Islet of Langerhans (tissue), 1 donor: ENCODE data around the gene SNRNP70.
"Not testable (repeated sequence)": the region's sequence is repeated elsewhere in the genome, so short reads cannot be mapped to it uniquely, and the experiment has no call there.

ENCODE experiments used
- FAIRE-seq: peaks from one replicate; lab custom pipeline; 2011; peaks lifted over from hg19 to GRCh38; lab: Jason Lieb, UNC

SNRNP70 gene

DNA sequence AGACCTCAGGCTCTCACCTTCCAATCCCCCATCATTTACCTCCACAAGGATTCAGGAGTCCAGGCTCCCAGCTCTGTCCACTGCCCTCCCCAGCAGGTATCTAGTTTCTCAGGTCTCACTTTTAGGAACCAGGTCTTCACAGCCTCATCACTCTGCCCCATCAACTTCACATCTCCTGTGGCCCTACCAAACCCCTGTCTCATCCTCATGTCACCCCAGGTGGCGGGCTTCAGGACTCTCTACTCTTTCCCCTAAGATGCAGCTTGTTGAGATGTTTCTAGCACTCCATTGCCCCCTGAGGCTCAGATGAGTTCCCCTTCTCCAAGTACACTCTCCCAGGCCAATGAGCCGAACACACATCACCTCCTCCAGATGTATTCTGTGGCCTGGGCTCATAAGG is 35.6 kb downstream of the SNRNP70 start:
- FAIRE-seq, result no peak

DNA sequence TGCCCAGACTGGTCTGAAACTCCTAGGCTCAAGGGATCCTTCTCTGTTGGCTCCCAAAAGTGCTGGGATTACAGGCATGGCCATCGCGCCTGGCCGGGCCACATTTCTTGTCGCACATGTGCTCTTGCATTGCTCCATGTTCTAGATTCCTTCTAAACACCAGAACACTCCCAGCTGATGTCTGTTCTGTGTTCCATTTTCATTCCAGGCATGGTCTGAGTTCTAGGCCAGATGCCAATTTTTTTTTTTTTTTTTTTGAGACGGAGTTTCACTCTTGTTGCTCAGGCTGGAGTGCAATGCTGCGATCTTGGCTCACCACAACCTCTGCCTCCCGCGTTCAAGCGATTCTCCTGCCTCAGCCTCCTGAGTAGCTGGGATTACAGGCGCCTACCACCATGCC is 36.6 kb downstream of the SNRNP70 start:
- FAIRE-seq, result not testable (repeated sequence)

DNA sequence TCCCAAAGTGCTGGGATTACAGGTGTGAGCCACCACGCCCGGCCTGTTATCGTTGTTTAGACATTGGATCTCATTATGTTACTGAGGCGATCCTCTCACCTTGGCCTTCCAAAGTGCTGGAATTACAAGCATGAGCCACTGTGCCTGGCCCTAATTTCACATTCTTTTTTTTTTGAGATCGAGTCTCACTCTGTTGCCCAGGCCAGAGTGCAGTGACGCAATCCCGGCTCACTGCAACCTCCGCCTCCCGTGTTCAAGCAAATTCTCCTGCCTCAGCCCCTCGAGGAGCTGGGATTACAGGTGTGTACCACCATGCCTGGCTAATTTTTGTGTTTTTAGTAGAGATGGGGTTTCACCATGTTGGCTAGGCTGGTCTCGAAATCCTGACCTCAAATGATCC is 38.0 kb downstream of the SNRNP70 start:
- FAIRE-seq, result not testable (repeated sequence)

DNA sequence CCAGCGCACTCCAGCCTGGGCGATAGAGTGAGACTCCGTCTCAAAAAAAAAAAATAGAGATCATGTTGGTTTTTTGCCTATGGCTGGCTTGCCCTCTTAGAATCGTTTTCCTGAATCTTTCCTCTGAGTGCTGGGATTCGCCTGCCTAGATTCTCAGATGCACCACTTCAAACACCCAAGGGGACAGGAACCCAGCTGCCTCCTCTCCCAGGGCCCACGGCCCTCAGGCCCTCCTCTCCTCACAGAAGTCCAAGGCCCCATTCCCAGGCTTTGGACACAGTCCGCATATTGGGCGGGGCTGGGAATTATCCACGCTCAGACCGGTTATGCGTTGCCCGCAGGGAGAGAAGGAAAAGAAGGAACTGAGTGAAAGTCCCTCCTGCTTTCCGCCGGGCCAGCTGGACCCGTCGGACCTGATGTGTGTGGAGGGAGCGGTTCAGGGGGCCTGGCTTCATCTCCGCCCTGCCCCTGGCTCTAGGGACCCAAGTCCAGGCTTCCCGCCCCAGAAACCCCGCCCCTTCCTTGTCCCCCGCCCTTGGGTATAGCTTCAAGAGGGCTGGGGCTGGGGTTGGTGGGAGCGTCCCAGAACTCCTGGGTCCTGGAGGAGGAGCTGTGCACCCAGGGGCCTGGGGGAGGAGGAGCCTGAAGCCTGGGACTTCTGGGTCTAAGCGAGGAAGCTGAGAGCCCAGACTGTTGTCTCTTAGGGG is 39.9 kb downstream of the SNRNP70 start:
- FAIRE-seq, result no peak

DNA sequence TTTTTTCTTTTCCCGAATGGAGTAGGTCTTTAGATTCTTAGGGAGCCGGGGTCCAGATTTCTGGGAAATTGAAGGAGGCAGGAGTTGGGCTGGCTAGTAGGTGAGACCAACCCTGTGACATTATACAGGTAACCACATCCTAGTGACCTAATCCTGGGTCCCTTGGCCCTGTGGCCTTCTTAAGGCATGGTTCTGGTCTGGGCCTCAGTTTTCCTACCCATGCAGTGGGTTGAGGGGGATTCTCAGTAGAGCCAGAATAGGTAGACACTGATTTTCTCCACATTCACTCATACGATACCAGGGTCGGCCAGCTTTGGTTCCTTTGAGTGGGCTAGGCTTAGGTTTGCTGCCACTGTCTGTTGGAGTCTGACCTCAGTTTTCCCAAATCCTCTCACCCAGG is 41.3 kb downstream of the SNRNP70 start:
- no peak for FAIRE-seq

DNA sequence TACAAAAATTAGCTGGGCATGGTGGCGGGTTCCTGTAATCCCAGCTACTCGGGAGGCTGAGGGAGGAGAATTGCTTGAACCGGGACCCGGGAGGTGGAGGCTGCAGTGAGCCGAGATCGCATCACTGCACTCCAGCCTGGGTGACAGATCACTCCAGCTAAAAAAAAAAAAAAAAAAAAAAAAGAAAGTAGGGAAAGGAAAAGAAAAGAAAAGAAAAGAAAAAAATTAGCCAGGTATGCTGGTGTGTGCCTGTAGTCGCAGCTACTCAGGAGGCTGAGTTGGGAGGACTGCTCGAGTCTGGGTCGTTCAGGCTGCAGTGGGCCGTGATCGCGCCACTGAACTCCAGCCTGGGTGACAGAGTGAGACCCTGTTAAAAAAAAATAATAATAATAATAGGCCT is 42.0 kb downstream of the SNRNP70 start:
- not testable (repeated sequence) for FAIRE-seq

DNA sequence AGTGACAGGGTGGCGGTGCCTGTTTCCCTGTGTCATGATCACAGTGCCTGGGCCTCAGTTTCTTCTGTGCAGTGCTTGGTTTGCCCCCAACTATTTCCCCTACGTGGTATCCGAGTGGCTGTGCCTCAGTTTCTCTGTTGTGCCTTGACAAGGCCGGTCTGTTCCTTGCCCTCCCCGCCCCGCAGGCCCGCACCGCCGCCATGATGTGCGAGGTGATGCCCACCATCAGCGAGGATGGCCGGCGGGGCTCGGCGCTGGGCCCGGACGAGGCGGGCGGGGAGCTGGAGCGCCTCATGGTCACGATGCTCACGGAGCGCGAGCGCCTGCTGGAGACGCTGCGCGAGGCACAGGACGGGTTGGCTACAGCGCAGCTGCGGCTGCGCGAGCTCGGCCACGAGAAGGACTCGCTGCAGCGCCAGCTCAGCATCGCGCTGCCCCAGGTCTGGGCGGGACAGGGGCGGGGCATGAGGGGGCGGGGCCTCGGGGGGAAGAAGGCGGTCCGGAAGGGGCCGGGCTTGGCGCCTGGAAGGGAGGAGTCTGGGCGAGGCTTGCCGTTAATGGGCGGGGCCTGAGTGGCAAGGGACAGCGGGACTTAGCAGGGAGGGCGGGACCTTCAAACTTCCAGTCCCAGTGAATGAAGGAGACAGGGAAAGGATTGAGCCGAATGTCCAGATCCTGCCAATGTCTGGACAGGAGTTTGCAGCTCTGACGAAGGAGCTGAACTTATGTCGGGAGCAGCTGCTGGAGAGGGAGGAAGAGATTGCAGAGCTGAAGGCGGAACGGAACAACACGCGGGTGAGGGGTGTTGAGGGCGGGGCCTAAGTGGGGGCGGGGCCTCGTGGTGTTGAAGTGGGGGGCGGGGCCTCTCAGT is 42.7 kb downstream of the SNRNP70 start:
- no peak for FAIRE-seq

DNA sequence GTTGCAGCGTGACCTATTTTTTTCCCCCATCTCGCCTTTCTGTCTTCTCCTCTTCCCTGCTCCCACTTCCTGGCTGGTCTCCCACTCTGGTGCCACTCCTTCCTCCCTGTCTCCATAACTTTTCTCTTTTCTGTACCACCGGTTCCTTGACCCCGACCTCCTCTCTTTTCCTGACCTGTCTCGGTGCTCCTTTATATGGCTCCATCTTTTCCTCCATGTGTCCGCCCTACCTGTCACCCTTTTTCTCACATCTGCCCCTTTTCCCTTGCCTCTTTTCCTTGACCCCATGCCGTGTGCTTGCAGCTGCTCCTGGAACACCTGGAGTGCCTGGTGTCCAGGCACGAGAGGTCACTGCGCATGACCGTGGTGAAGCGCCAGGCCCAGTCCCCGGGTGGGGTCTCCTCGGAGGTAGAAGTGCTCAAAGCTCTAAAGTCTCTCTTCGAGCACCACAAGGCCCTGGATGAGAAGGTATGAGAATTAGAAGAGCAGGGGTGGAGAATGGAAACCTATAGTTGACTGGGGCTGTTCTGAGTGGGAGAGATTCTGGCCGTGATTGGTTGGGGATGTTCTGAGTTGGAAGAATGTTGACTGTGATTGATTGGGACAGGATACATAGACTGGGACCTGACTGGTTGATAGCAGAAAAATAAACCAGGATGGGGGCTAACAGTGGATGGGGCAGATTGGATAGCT is 43.4 kb downstream of the SNRNP70 start:
- FAIRE-seq, result no peak

DNA sequence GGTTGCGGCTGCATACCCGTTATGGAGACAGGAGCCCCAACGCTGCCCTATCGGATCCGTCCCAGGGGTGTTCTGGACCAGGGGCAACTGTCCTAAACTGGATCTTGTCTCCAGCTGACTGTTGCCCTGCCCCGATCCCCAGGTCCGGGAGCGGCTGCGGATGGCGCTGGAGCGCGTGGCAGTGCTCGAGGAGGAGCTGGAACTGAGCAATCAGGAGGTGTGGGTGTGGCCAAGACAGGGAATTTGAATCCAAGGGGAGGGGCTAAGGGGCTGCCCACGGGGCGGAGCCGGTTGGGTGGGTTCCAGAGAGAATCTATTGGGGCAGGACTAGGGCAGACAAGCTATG is 44.0 kb downstream of the SNRNP70 start:
- no peak for FAIRE-seq

DNA sequence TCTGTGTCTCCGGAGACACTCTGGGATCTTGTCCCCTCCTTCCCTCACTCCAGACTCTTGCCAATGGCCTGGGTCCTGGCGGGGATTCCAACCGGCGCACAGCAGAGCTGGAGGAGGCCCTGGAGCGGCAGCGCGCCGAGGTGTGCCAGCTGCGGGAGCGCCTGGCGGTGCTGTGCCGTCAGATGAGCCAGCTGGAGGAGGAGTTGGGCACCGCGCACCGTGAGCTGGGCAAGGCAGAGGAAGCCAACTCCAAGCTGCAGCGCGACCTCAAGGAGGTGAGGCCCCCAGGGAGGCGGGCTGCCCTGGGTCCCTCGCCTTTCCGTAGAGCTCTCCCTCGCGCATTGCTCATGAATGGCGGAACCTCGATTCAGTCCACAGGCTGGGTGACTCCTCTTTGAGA is 45.1 kb downstream of the SNRNP70 start:
- no peak for FAIRE-seq

DNA sequence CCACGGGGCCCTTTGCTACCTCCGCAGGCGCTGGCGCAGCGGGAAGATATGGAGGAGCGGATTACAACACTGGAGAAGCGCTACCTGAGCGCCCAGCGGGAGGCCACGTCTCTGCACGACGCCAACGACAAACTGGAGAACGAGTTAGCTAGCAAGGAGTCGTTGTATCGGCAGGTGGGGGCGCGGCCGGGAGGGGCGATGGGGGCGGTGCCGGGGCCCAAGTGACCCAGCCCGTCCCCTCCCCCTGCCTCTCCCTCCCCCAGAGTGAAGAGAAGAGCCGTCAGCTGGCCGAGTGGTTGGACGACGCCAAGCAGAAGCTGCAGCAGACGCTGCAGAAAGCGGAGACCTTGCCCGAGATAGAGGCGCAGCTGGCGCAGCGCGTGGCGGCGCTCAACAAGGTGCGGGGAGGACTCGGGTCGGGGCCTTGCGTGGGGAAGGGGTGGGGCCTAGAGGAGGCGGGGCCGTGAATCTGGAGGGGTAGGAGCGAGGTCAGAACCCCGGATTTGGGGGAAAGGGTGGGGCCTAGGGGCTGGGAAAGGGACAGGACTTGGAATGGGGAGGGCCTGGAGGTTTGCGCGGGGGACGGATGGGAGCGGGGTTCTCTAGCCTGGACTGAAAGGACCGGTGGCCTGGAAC is 47.8 kb downstream of the SNRNP70 start:
- no peak for FAIRE-seq

DNA sequence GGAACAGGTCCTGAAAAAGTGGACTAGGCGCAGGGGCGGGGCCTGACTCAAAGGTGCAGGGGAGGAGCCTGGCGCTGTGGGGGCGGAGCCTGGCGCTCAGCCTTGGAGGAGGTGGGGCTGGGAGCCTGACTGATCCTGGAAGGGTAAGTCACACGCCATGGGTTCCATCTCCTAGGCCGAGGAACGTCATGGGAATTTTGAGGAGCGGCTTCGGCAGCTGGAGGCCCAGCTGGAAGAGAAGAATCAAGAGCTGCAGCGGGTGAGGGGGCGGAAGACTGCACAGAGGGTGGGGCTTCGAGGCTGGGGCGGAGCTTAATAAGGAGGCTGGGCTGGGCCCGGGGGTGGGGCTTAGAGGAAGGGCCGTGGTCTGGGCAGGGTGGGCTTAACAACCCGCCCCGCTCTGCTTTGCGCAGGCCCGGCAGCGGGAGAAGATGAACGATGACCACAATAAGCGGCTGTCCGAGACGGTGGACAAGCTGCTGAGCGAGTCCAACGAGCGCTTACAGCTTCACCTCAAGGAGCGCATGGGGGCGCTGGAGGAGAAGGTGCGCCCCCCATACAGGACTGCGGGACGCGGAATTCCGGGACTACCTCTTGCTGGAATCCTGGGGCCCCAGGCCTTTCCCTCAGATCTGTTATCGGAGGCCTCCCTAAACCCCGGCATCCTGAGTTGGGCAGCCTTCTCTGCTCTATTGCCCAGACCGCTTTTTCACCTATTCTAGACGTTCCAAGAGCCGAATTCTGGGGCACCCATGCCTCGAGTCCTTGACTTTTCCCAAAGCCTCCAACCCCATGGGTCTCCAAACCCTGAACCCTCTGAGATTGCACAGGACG is 48.6 kb downstream of the SNRNP70 start:
- no peak for FAIRE-seq

DNA sequence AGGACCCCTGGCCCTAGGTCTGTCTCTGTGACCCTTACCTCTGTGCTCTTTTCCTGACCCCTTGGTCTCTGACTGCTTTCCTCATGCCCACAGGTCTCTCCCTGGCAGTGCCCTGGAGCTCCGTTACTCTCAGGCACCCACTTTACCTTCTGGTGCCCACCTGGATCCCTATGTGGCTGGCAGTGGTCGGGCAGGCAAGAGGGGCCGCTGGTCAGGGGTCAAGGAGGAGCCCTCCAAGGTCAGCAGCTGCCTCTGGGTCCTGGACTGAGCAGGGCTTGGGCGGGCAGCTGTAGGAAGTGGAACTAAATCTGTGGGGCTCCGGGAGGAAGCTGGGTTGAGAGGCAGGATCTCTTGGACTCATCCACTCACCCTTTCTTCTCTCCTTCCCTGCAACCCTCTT is 50.4 kb downstream of the SNRNP70 start:
- FAIRE-seq, result no peak

DNA sequence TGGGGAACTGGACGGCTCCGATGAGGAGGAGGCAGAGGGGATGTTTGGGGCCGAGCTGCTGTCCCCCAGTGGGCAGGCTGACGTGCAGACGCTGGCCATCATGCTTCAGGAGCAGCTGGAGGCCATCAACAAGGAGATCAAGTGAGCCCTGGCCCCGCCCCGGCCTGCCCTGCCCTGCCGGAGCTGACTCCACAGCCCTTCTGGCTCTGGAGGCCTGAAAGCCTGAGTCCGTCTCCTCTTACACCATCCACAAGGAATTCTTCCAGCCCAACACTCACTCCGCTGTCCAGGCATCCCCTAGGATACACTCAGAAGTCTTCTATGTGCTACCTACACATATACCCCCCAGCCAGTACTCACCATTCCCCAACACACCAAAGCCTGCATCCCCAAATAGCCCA is 51.5 kb downstream of the SNRNP70 start:
- no peak for FAIRE-seq

DNA sequence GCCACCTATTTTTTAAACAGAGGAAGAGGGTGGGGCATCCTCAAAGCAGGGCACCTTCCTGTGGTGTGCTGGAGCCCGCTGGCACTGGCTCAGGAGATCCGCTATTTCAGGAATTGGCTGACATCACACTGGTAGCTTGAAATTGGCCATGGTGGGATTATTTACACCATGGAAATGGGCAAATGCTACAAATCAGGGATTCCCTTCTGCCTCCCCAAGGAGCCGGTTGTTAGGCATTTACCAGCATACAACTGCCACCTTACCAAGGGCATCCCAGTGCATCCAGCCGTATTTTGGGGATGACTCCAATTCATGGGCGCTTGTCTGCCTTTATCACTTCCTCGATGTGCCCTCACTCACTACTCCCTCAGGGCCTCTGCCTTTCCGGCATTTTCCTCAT is 55.7 kb downstream of the SNRNP70 start:
- no peak for FAIRE-seq

DNA sequence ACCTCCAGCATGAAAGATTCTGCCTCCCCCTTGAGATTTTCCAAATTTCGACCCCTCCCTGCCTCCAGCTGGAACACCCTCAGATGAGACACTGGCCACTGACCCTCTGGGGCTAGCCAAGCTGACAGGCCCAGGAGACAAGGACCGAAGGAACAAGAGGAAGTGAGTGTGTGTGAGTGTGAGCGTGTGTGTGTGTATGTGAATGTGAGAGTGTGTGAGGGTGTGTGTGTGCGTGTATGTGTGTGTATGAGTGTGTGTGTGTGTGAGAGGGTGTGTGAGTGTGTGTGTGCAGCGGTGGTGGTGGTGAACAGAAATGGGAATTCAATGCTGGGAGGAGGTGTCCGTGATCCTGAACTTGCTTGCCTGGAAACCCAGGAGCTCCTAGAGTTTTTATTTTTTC is 56.1 kb downstream of the SNRNP70 start:
- FAIRE-seq, result no peak

DNA sequence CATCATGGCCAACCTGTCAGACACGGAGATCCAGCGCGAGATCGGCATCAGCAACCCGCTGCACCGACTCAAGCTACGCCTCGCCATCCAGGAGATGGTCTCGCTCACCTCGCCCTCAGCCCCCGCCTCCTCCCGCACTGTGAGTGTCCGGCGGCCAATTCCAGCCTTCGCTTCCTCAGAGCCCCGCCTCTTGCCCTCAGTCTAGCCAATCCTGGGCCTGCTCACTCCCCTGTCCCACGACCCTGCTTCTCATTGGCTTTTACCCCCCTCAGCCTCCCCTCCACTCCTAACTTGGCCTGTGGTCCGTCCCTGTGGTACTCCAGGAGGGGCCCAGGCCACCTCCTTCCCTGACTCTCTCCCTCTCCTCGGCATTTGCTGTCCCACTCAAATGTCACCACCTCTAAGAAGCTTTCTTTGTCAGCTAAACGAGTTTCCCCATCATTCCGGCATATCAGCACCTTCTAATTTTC is 57.6 kb downstream of the SNRNP70 start:
- peak; percentile 92 for FAIRE-seq

DNA sequence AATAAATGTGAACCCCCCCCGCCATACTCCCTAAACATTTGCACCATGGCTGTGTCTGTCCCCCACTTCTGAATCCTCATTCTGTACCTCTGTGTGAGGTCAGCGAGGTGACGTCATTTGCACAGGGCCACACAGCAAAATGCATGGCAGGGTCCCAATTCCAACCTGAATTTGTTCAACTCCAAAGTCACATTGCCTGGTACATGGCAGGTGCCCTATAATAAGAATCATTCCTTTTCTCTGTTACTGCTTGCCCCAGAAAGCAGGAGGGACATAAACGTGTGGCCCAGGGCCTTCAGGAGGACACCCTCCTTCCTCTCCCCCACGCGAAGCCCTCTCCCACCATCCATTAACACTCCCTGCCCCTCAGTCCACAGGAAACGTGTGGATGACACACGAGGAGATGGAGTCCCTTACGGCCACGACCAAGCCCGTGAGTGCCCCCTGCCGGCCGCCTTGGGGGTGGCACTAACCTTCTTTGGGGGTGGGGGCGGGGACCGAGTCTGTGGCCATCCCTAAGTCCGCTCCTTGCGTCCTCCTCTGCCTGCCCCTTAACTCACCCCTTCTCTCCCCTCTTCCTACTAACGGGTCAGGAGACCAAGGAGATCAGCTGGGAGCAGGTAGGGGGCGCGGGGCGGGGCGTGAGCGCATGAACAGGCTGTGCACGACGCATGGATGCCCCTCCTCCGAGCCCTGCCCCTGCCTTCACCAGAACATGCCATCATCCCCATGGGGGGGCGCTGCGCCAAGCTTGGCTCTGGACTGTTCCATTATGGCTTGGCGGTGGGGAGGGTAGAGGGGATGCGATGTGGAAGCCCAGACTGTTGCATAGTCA is 60.5 kb downstream of the SNRNP70 start:
- FAIRE-seq, result no peak

DNA sequence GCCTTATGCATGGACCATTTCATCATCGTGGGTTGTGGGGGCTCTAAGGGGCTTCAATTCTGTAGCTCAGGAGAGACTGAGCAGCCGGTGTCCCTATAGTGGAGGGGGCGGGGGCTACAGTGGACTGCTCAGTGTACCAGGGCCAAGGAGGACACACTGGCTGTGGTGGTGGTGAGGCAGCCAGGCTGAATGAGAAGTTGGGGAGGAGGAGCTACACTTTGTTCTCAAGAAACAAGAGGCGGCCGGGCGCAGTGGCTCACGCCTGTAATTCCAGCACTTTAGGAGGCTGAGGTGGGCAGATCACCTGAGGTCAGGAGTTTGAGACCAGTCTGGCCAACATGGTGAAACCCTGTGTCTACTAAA is 61.1 kb downstream of the SNRNP70 start:
- not testable (repeated sequence) for FAIRE-seq

DNA sequence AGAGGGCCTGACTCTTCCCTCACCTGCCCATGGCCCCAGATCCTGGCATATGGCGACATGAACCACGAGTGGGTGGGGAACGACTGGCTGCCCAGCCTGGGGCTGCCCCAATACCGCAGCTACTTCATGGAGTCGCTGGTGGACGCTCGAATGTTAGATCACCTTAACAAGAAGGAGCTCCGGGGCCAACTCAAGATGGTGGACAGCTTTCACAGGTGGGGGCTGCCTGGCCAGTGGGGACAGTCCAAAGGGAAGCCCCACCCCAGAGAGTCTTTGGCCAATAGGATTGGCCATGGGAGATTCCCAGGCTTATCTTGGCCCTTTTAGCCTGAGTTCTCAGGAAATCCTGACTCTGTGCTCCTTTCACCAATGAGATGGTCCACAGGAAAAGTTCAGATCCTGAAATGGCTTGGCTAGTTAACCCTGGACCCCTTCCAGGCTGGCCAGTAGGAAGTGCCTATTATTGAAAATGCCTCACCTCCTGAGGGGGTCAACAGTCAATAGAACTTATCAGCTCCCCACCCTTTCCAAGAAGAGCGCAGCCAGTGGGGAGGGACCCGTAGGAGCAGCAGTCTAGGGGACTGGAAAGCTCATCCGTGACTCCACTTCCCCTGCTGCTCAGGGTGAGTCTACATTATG is 62.9 kb downstream of the SNRNP70 start:
- FAIRE-seq, result no peak
